Ovary (tissue), 9 donors: ENCODE results near the gene ABCC4. TPM values are rescaled to one million over a fixed set of nuclear protein-coding genes. Genes with fewer than 3 reads are reported as not detected.
"Not testable (repeated sequence)": the region's sequence is repeated elsewhere in the genome, so short reads cannot be mapped to it uniquely, and the experiment has no call there.

Experiments used
- DNase-seq, 5 donors: peaks; one replicate each; pipeline ENCODE4 v3.0.0-alpha.2; 2019 to 2020
- H3K27ac ChIP-seq, 2 donors: fragments of 200-600 bp; one replicate each; pipeline versions ENCODE4 v1.5.1 to v1.8.0; 2019 to 2022
- H3K27me3 ChIP-seq: fragments of 200-600 bp; one replicate; pipeline ENCODE4 v1.8.0; 2022
- H3K36me3 ChIP-seq: fragments of 200-600 bp; sonication (generic); one replicate; pipeline ENCODE4 v1.5.1; 2019
- H3K4me1 ChIP-seq: one replicate; pipeline ENCODE4 v1.8.1; 2013; ENCODE audit warnings: mild to moderate bottlenecking, moderate library complexity; ENCODE audit not compliant: insufficient read depth
- H3K4me3 ChIP-seq: fragments of 200-600 bp; sonication (generic); one replicate; pipeline ENCODE4 v1.5.1; 2017
- H3K9me3 ChIP-seq, 2 donors: fragments of 200-600 bp in 1 of 2; sonication (generic) in 1 of 2; one replicate each; pipeline versions ENCODE4 v1.5.1 to v1.8.1; 2013 to 2019; ENCODE audit warnings: mild to moderate bottlenecking in 1 of 2, moderate library complexity in 1 of 2
- EP300 ChIP-seq: sonication (generic); formaldehyde crosslinking; IDR thresholded peaks from one replicate; pipeline ENCODE4 v1.6.1; 2017; ENCODE audit warnings: antibody characterized with exemption
- POLR2A ChIP-seq: fragments of 450-650 bp; IDR thresholded peaks from one replicate; pipeline ENCODE4 v1.6.1; 2017; ENCODE audit warnings: antibody characterized with exemption, mild to moderate bottlenecking, moderate library complexity
- WGBS, 3 donors: extraction: QIAGEN DNeasy Blood & Tissue Kit in 1 of 3; methylation state at CpG; one replicate each; pipeline versions ENCODE4 v1.1.5 to v1.1.7; 2013 to 2017; 5-methylcytosine and 5-hydroxymethylcytosine counted together
- intact Hi-C, 4 donors: fragments of 100-400 bp; cut with DNase I; formaldehyde crosslinking; loops; one replicate each; pipeline versions ENCODE4 v1.11.0 to v1.15.1; 2022 to 2023
- polyA plus RNA-seq, 2 donors: library from polyadenylated mRNA; stranded (reverse); fragments of 200-250 nt in 1 of 2; fragments of 350-450 nt in 1 of 2; fragmentation: Illumina TruSeq in 1 of 2; extraction: RNeasy Lipid Tissue Mini Kit (QIAGEN cat#74804) in 1 of 2; gene quantifications; one replicate each; pipeline ENCODE4 v1.2.3, GENCODE V29; 2013 to 2014
- total RNA-seq, 7 donors: library from RNA; depleted of rRNA in 2 of 7; stranded (reverse); fragments of >200 nt in 2 of 7; fragmentation: NEBNext Ultra II Directional in 3 of 7; extraction: Animal tissue kit (Norgen Biotek cat#: 25700) in 3 of 7; gene quantifications; one replicate each; pipeline versions ENCODE4 v1.1.0 to v1.2.4, GENCODE V29; 2016 to 2023
- TF ChIP-seq, protein P1 (sequence below), 3 donors: fragments of 450-650 bp in 2 of 3; fragments of 200-600 bp in 1 of 3; IDR thresholded peaks; one replicate each; pipeline versions ENCODE4 v1.5.1 to v1.8.0; 2016 to 2022; ENCODE audit warnings: antibody characterized with exemption in 3 of 3, mild to moderate bottlenecking in 1 of 3
- donor health status: DM: no; HTN: no; CAD: no; lungs with moderate emphysema.
- donor health status: DM: no; HTN: no; CAD: no.
- donor health status: Bipolar disorder and iron deficiency.
- donor health status: DM: yes; HTN: yes; CAD: no.
- donor health status: DM: no; HTN: no; CAD: no.
- donor health status: DM: yes; HTN: yes; CAD: no.

The ABCC4 gene
- total and polyA plus RNA-seq, 9 donors = 6.1 to 28.5 (median 11.5) TPM

DNA sequence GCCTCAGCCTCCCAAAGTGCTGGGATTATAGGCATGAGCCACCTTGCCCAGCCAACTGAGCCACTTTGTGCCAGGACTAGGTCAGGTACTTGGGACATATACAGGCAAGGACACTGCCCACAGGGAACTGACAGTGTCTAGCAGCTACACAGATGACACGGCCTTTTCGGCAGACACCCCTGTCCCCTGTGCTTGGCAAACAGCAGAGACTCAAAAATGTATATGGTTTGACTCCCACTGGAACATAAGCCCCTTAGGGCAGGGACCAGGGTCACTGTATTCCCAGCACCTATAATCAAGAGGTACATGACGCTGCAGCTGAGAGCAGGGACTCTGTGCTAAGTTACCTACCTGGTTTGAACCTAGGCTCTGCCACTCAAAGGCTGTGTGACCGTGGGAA lies 16.8 kb downstream of the ABCC4 start:
- no peaks in the 10 kb centered on the region for H3K27me3 ChIP-seq
- WGBS, 3 donors = 77 to 98% (median 96%) methylated on average over 4 of the region's 4 CpGs

DNA sequence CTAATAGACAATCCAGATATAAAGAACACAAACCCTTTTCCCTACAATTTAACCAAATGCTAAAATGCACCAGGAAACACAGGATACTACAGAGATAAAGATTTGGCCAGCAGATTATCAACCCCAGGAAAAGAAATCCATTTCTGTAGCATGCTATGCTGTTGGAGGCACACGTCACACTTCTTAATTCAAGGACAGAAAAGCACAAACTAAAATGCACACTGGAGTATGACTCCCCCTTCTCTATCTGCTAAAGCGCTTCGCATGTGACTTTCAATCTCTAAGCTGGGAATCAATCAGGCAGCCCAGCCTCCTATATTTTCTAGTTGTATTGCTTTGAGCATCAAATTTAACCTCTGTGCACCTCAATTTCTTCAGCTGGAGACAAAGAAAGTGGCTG lies 22.2 kb downstream of the ABCC4 start:
- Histone ChIP-seq H3K27ac (peak overlapping the region in 1 of 2 donors; percentile 50), H3K36me3 (no peaks in the 10 kb centered on the region), H3K27me3 (no peaks in the 10 kb centered on the region), H3K9me3 (no peaks in the 10 kb centered on the region), H3K4me1 (peaks cover 9% of the 10 kb centered on the region), H3K4me3 (no peak overlapping the region)
- no peak for DNase-seq
- no peak for TF ChIP-seq EP300
- TF ChIP-seq POLR2A = no peak
- TF ChIP-seq, protein P1, sequence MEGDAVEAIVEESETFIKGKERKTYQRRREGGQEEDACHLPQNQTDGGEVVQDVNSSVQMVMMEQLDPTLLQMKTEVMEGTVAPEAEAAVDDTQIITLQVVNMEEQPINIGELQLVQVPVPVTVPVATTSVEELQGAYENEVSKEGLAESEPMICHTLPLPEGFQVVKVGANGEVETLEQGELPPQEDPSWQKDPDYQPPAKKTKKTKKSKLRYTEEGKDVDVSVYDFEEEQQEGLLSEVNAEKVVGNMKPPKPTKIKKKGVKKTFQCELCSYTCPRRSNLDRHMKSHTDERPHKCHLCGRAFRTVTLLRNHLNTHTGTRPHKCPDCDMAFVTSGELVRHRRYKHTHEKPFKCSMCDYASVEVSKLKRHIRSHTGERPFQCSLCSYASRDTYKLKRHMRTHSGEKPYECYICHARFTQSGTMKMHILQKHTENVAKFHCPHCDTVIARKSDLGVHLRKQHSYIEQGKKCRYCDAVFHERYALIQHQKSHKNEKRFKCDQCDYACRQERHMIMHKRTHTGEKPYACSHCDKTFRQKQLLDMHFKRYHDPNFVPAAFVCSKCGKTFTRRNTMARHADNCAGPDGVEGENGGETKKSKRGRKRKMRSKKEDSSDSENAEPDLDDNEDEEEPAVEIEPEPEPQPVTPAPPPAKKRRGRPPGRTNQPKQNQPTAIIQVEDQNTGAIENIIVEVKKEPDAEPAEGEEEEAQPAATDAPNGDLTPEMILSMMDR (IDR thresholded peaks at IDR 0.05) = no peak
- 13 to 36% (median 21%) methylated on average over 3 of the region's 3 CpGs for WGBS, 3 donors
- intact Hi-C loops = no loop called here

More for the DNA sequence above, 16.8 kb downstream of the ABCC4 start:
- Histone ChIP-seq H3K27ac (no peak overlapping the region), H3K36me3 (no peaks in the 10 kb centered on the region), H3K9me3 (no peaks in the 10 kb centered on the region), H3K4me3 (no peak overlapping the region), H3K4me1 (peaks cover 2% of the 10 kb centered on the region)
- intact Hi-C loops = no loop called here
- no peak for DNase-seq
- TF ChIP-seq, protein P1 (IDR thresholded peaks at IDR 0.05) = no peak
- TF ChIP-seq POLR2A = no peak

DNA sequence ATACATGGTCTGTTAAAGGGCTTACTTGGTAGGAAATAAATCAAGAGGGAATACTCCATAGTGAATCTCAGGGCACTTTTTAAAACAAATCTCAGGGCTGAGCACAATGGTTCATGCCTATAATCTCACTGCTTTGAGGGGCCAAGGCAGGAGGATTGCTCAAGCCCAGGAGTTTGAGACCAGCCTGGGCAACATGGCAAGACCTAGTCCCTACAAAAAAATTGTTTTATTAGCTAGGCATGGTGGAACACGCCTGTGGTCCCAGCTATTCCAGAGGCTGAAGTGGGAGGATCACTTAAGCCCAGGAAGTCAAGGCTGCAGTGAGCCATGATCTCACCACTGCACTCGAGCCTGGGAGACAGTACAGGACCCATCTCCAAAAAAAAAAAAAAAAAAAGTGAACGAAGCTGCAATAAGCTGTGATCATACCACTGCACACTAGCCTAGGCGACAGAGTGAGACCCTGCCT lies 25.2 kb downstream of the ABCC4 start:
- WGBS, 3 donors = 69 to 79% (median 78%) methylated on average over 4 of the region's 4 CpGs
- Histone ChIP-seq H3K27ac (peak overlapping the region in 1 of 2 donors; percentile 42), H3K27me3 (no peaks in the 10 kb centered on the region), H3K36me3 (no peaks in the 10 kb centered on the region), H3K4me1 (peaks cover 13% of the 10 kb centered on the region), H3K9me3 (no peaks in the 10 kb centered on the region), H3K4me3 (no peak overlapping the region)
- TF ChIP-seq POLR2A (no peak), EP300 (no peak)
- TF ChIP-seq, protein P1 (IDR thresholded peaks at IDR 0.05) = no peak
- intact Hi-C loops = no loop called here
- DNase-seq = no peak

DNA sequence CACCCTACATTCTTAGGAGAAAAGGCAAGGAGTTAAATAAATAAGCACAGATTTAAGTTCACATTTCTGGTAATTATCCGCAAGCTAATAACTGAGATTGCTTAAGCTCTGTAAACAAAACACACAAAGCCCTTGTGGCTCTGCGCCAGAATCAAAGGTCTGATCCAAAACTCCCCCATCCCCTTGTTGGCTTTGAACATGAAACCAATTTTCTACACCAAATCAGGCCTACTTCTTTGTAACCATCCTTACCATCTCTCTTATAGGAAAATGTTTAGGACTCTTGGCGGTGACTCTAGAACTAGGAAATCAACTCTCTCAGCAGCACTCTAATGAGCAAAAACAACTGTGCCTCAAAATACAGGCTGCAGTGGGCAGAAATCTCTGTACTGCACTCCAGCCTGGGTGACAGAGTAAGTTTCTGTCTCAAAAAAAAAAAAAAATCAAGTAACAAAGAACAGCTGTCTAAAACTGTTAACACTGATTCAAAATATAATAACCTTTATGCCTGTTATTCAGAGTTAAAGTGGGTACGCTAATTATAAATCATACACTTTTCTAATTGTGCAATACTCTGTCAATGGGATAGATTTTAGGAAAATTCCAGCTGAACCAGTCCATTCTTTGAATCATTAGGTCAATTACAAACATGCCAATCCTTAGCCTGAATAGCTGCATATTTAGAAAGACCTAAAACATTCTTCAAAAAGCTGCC lies 25.8 kb downstream of the ABCC4 start:
- intact Hi-C loops = no loop called here
- H3K36me3 ChIP-seq = no peaks in the 10 kb centered on the region
- no peak for TF ChIP-seq EP300
- no peak for TF ChIP-seq POLR2A
- TF ChIP-seq, protein P1 (IDR thresholded peaks at IDR 0.05) = no peak
- peaks cover 10% of the 10 kb centered on the region for H3K4me1 ChIP-seq
- no peaks in the 10 kb centered on the region for H3K9me3 ChIP-seq
- no peaks in the 10 kb centered on the region for H3K27me3 ChIP-seq
- WGBS, 3 donors = 60 to 64% (median 63%) methylated on average over 4 of the region's 4 CpGs
- H3K27ac ChIP-seq = peak overlapping the region in 1 of 2 donors; percentile 42
- H3K4me3 ChIP-seq = no peak overlapping the region
- peak in 1 of 5 donors; percentile 43 for DNase-seq

DNA sequence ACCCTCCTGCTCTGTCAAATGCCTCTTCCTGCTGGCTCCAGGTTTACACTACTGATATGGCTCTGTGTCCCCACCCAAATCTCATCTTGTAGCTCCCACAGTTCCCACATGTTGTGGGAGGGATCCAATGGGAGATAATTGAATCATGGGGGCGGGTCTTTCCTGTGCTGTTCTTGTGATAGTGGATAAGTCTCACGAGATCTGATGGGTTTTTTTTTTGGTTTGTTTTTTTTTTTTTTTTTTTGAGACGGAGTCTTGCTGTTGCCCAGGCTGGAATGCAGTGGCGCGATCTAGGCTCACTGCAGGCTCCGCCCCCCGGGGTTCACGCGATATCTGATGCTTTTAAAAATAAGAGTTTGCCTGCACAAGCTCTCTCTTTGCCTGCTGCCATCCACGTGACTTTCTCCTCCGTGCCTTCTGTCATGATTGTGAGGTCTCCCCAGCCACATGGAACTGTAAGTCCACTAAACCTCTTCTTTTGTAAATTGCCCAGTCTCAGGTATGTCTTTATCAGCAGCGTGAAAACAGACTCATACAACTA lies 27.6 kb downstream of the ABCC4 start:
- H3K9me3 ChIP-seq, intact Hi-C loops, DNase-seq, H3K4me3 ChIP-seq, H3K4me1 ChIP-seq, H3K27me3 ChIP-seq, H3K36me3 ChIP-seq: not testable (repeated sequence)
- 71 to 86% (median 77%) methylated on average over 12 of the region's 12 CpGs for WGBS, 3 donors
- H3K27ac ChIP-seq = peak overlapping the region in 1 of 2 donors; percentile 13

DNA sequence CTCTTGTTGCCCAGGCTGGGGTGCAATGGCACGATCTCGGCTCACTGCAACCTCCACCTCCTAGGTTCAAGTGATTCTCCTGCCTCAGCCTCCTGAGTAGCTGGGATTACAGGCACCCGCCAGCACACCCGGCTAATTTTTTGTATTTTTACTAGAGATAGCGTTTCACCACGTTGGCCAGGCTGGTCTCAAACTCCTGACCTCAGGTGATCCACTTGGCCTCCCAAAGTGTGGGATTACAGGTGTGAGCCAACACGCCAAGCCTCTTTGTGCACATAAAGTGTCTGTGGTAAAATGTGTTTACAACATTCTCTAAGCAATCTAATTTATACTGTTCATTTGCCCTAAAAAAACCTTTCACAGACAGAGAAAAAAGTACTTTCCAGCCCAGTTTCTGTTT lies 29.2 kb downstream of the ABCC4 start:
- DNase-seq, H3K27me3 ChIP-seq, H3K36me3 ChIP-seq, H3K4me1 ChIP-seq, H3K9me3 ChIP-seq, intact Hi-C loops, H3K4me3 ChIP-seq: not testable (repeated sequence)
- WGBS, 3 donors = 80 to 89% (median 84%) methylated on average over 7 of the region's 7 CpGs
- H3K27ac ChIP-seq = peak overlapping the region in 1 of 2 donors; percentile 46
